H9 (cell line): ENCODE data around the gene PPP5C. TPM values are rescaled to one million over a fixed set of nuclear protein-coding genes. Genes with fewer than 3 reads are reported as not detected.

Source experiments
- DNase-seq: peaks from one replicate; pipeline ENCODE4 v3.0.0-alpha.2; 2017
- H2AFZ ChIP-seq: one replicate; pipeline ENCODE4 v1.6.1; 2013; ENCODE audit warnings: mild to moderate bottlenecking, low read length, control low read depth, moderate library complexity
- H2AK5ac ChIP-seq: 2 replicates; pipeline ENCODE4 v1.6.1; 2013; ENCODE audit warnings: low read length, control low read depth, mixed read lengths; ENCODE audit not compliant: insufficient read length
- H2BK120ac ChIP-seq: one replicate; pipeline ENCODE4 v1.6.1; 2013; ENCODE audit warnings: low read depth, mild to moderate bottlenecking, low read length, control low read depth, inconsistent platforms; ENCODE audit not compliant: poor library complexity, severe bottlenecking
- H2BK12ac ChIP-seq: 2 replicates; pipeline ENCODE4 v1.6.1; 2013; ENCODE audit warnings: low read length, control low read depth, mixed read lengths, low read depth; ENCODE audit not compliant: insufficient read length
- H2BK15ac ChIP-seq: 2 replicates; pipeline ENCODE4 v1.6.1; 2013; ENCODE audit warnings: low read depth, low read length, control low read depth
- H2BK20ac ChIP-seq: one replicate; pipeline ENCODE4 v1.6.1; 2013; ENCODE audit warnings: low read depth, mild to moderate bottlenecking, low read length, control low read depth, inconsistent platforms; ENCODE audit not compliant: poor library complexity, severe bottlenecking
- H2BK5ac ChIP-seq: 2 replicates; pipeline ENCODE4 v1.6.1; 2013; ENCODE audit warnings: low read length, control low read depth, mixed read lengths; ENCODE audit not compliant: insufficient read length
- H3K14ac ChIP-seq: 2 replicates; pipeline ENCODE4 v1.6.1; 2013; ENCODE audit warnings: low read length, control low read depth; ENCODE audit not compliant: insufficient read depth
- H3K18ac ChIP-seq: 2 replicates; pipeline ENCODE4 v1.6.1; 2013; ENCODE audit warnings: low read depth, mild to moderate bottlenecking, mixed read lengths, low read length, control low read depth; ENCODE audit not compliant: insufficient read length
- H3K23ac ChIP-seq: 2 replicates; pipeline ENCODE4 v1.6.1; 2013; ENCODE audit warnings: low read length, control low read depth, mixed read lengths, low read depth; ENCODE audit not compliant: insufficient read length
- H3K23me2 ChIP-seq: 2 replicates; pipeline ENCODE4 v1.6.1; 2013; ENCODE audit warnings: low read depth, mild to moderate bottlenecking, mixed read lengths, low read length, control low read depth; ENCODE audit not compliant: insufficient read length, poor library complexity, severe bottlenecking
- H3K27ac ChIP-seq: 2 replicates; pipeline ENCODE4 v1.5.1; 2013; ENCODE audit warnings: low read length, control low read depth, mixed read lengths, low read depth; ENCODE audit not compliant: insufficient read length
- H3K27me3 ChIP-seq: 2 replicates; pipeline ENCODE4 v1.6.1; 2013; ENCODE audit warnings: low read length, control low read depth, inconsistent platforms; ENCODE audit not compliant: insufficient read depth
- H3K4ac ChIP-seq: 2 replicates; pipeline ENCODE4 v1.6.1; 2013; ENCODE audit warnings: low read depth, mild to moderate bottlenecking, control low read depth, inconsistent platforms, low read length, moderate library complexity
- H3K4me1 ChIP-seq: 2 replicates; pipeline ENCODE4 v1.6.1; 2013; ENCODE audit warnings: low read length, control low read depth, inconsistent platforms; ENCODE audit not compliant: insufficient read depth
- H3K4me2 ChIP-seq: 2 replicates; pipeline ENCODE4 v1.6.1; 2013; ENCODE audit warnings: low read length, control low read depth, mixed read lengths; ENCODE audit not compliant: insufficient read length, insufficient read depth
- H3K56ac ChIP-seq: 2 replicates; pipeline ENCODE4 v1.6.1; 2013; ENCODE audit warnings: low read depth, mild to moderate bottlenecking, mixed read lengths, low read length, control low read depth; ENCODE audit not compliant: insufficient read length
- H3K79me1 ChIP-seq: 2 replicates; pipeline ENCODE4 v1.6.1; 2013; ENCODE audit warnings: low read depth, mild to moderate bottlenecking, moderate library complexity, low read length, control low read depth, inconsistent platforms; ENCODE audit not compliant: insufficient read depth, poor library complexity, severe bottlenecking
- H3K79me2 ChIP-seq: 2 replicates; pipeline ENCODE4 v1.6.1; 2013; ENCODE audit warnings: low read length, control low read depth, inconsistent platforms; ENCODE audit not compliant: insufficient read depth
- H3K9ac ChIP-seq: 2 replicates; pipeline ENCODE4 v1.6.1; 2013; ENCODE audit warnings: low read length, control low read depth, mixed read lengths; ENCODE audit not compliant: insufficient read length; ENCODE audit errors: extremely low read depth
- H3K9me3 ChIP-seq: one replicate; pipeline ENCODE4 v1.6.1; 2013; ENCODE audit warnings: low read depth, low read length, inconsistent platforms; ENCODE audit not compliant: control insufficient read depth
- H3T11ph ChIP-seq: one replicate; pipeline ENCODE4 v1.6.1; 2013; ENCODE audit warnings: mild to moderate bottlenecking, low read length, control low read depth, inconsistent platforms
- H4K20me1 ChIP-seq: one replicate; pipeline ENCODE4 v1.6.1; 2013; ENCODE audit not compliant: control insufficient read depth, insufficient read length, insufficient read depth
- H4K5ac ChIP-seq: 2 replicates; pipeline ENCODE4 v1.6.1; 2013; ENCODE audit warnings: low read depth, mild to moderate bottlenecking, mixed read lengths, low read length, control low read depth; ENCODE audit not compliant: insufficient read length
- H4K8ac ChIP-seq: replicated peaks from 2 replicates; pipeline ENCODE4 v1.6.1; 2013; ENCODE audit warnings: low read length, control low read depth, mixed read lengths, low read depth; ENCODE audit not compliant: insufficient read length
- H4K91ac ChIP-seq: 2 replicates; pipeline ENCODE4 v1.6.1; 2013; ENCODE audit warnings: low read depth, mild to moderate bottlenecking, moderate library complexity, mixed read lengths, low read length, control low read depth; ENCODE audit not compliant: insufficient read length
- H3K27ac Mint-ChIP-seq, 3 experiments: 2 replicates in 2 of 3; 3 replicates in 1 of 3; pipeline ENCODE4 v1.8.0; 2020 to 2021; ENCODE audit warnings: mixed read lengths in 3 of 3, mild to moderate bottlenecking in 1 of 3, moderate library complexity in 1 of 3
- H3K27me3 Mint-ChIP-seq: 2 replicates; pipeline ENCODE4 v1.8.0; 2021; ENCODE audit warnings: low read depth, mild to moderate bottlenecking, moderate library complexity, mixed read lengths
- H3K36me3 Mint-ChIP-seq, 3 experiments: 2 replicates in 2 of 3; 3 replicates in 1 of 3; pipeline ENCODE4 v1.8.0; 2020 to 2021; ENCODE audit warnings: low read depth in 3 of 3, mixed read lengths in 3 of 3; ENCODE audit not compliant: insufficient read depth in 1 of 3
- H3K4me1 Mint-ChIP-seq, 2 experiments: 2 replicates each; pipeline ENCODE4 v1.8.0; 2020; ENCODE audit warnings: mixed read lengths in 2 of 2
- H3K4me3 Mint-ChIP-seq, 2 experiments: 2 replicates in 1 of 2; 3 replicates in 1 of 2; pipeline ENCODE4 v1.8.0; 2020 to 2021; ENCODE audit warnings: mild to moderate bottlenecking in 2 of 2, mixed read lengths in 2 of 2, moderate library complexity in 1 of 2
- H3K9me3 Mint-ChIP-seq, 2 experiments: 2 replicates in 1 of 2; 3 replicates in 1 of 2; pipeline ENCODE4 v1.8.0; 2020; ENCODE audit warnings: mild to moderate bottlenecking in 2 of 2, mixed read lengths in 2 of 2, moderate library complexity in 1 of 2
- WGBS: extraction: QIAGEN DNeasy Blood & Tissue Kit; methylation state at CpG from one replicate; pipeline ENCODE4 v1.1.7; 2013; ENCODE audit warnings: missing lambda C conversion rate, low lambda C conversion rate, mixed read lengths; ENCODE audit not compliant: insufficient read length; ENCODE audit errors: extremely low coverage; 5-methylcytosine and 5-hydroxymethylcytosine counted together
- total RNA-seq: library from RNA; stranded (reverse); gene quantifications from 2 replicates; pipeline ENCODE4 v1.2.1, GENCODE V29; 2021
- TF ChIP-seq, protein P1 (sequence below): fragments of 200-600 bp; sonication (generic); conservative IDR thresholded peaks from 3 replicates; pipeline ENCODE4 v1.8.0; 2021; ENCODE audit warnings: antibody characterized with exemption, mild to moderate bottlenecking

Gene PPP5C
- total RNA-seq, 1 experiment from 2014 or later: 108 TPM

DNA sequence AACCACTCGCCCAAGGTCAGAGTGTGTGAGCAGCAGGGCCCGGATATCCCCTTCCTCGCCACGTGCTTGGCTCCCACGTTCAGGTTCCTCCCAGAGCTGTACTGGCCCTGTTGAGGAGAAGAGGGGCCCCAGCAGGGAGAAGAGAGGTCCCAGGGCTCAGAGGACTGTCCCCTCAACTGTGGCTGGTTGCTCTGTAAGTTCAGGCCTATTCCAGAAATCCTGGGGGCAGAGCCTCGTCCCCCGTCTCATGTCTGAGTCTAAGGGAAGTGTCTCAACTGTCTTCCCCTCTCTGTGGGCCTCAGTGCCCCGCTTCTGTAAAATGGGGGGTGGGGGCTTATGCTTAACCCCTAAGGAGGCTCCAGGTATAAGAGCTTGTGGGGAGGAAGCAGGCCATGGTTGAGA lies 3.9 kb downstream of the PPP5C start:
- H3K4me2 ChIP-seq: no peak overlapping the region
- H4K20me1 ChIP-seq: no peaks in the 10 kb centered on the region
- no peak overlapping the region for H3K27ac ChIP-seq

More for the DNA sequence above, 3.9 kb downstream of the PPP5C start:
- Histone ChIP-seq H3K9me3 (no peaks in the 10 kb centered on the region), H3K23ac (no peak overlapping the region), H2BK5ac (no peak overlapping the region), H2BK120ac (no peak overlapping the region), H3K4ac (no peak overlapping the region), H3K56ac (no peak overlapping the region), H2BK20ac (no peak overlapping the region), H3K4me1 (peaks cover 3% of the 10 kb centered on the region; the same call in 1 of the 2 replicates), H3K79me1 (peaks cover 7% of the 10 kb centered on the region), H3K9ac (no peak overlapping the region), H2AFZ (no peak overlapping the region), H3T11ph (no peak overlapping the region), H4K5ac (no peak overlapping the region), H2BK12ac (no peak overlapping the region), H3K18ac (no peak overlapping the region), H4K8ac (no peak overlapping the region), H3K27me3 (no peaks in the 10 kb centered on the region), H4K91ac (no peak overlapping the region), H3K79me2 (peaks cover 19% of the 10 kb centered on the region; the same call in 1 of the 2 replicates), H2AK5ac (no peak overlapping the region), H2BK15ac (no peak overlapping the region), H3K23me2 (peaks cover 12% of the 10 kb centered on the region), H3K14ac (no peak overlapping the region)
- H3K27me3 Mint-ChIP-seq: no peaks in the 10 kb centered on the region
- H3K27ac Mint-ChIP-seq: peak overlapping the region in 1 of 3 experiments; percentile 36; a peak in 1 of 7 replicates
- no peaks in the 10 kb centered on the region; a peak in 2 of 5 replicates for H3K9me3 Mint-ChIP-seq
- H3K4me3 Mint-ChIP-seq: no peak overlapping the region
- no peak for DNase-seq
- H3K36me3 Mint-ChIP-seq: peaks cover 22 to 52% (median 49%) of the 10 kb centered on the region in 3 experiments
- TF ChIP-seq, protein P1, sequence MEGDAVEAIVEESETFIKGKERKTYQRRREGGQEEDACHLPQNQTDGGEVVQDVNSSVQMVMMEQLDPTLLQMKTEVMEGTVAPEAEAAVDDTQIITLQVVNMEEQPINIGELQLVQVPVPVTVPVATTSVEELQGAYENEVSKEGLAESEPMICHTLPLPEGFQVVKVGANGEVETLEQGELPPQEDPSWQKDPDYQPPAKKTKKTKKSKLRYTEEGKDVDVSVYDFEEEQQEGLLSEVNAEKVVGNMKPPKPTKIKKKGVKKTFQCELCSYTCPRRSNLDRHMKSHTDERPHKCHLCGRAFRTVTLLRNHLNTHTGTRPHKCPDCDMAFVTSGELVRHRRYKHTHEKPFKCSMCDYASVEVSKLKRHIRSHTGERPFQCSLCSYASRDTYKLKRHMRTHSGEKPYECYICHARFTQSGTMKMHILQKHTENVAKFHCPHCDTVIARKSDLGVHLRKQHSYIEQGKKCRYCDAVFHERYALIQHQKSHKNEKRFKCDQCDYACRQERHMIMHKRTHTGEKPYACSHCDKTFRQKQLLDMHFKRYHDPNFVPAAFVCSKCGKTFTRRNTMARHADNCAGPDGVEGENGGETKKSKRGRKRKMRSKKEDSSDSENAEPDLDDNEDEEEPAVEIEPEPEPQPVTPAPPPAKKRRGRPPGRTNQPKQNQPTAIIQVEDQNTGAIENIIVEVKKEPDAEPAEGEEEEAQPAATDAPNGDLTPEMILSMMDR: no peak
- no CpG with 5 or more reads among the region's 8 CpGs for WGBS
- peaks cover 37 to 52% of the 10 kb centered on the region in 2 experiments for H3K4me1 Mint-ChIP-seq
